GM19043 (cell line): ENCODE results near the gene MAT1A.

Experiments used
- ATAC-seq: cut with Tn5 transposase; IDR thresholded peaks from one replicate; pipeline ENCODE4 v1.9.1; 2021; ENCODE audit warnings: low read depth; ENCODE audit not compliant: unreplicated experiment

MAT1A gene

DNA sequence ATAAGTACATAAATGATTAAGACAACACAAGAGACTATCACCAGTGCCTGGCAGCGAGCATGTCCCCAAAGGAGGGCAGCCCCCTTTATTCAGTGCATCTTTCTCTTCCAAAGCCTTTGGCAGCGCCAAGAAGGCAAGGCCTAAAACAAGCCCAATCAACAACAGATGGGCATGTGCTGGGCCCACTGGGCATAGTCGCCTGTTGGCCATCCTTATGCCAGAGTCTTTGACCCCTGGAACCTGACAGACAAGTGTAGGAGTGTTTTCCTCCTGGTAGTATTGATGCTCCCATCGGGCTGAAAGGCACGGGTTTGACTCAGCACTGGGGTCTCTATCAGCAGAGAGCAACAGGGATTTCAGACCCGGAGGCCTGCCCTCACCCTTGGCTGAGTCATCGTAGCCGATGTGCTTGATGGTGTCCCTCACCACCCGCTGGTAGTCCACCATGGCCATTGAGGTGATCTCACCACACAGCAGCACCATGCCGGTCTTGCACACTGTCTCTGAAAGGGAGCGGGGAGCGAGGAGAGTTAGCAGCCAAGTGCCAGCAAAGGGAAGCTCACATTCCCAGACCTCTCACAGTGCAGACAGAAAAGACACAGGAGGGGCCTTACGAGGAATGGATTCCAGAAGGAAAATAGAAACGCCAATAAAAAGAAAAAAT is 5.8 kb downstream of the MAT1A start:
- no peak for ATAC-seq

GRCh38 chr10:80283119-80283518 is 6.3 kb downstream of the MAT1A start:
- no peak for ATAC-seq

- no peak for ATAC-seq
These were observed 7.4 kb downstream of the MAT1A start for GRCh38 chr10:80281784-80282765.

- no peak for ATAC-seq
These were observed 8.2 kb downstream of the MAT1A start for GRCh38 chr10:80281292-80281691.

GRCh38 chr10:80280071-80280800 is 9.2 kb downstream of the MAT1A start:
- ATAC-seq = no peak

- no peak for ATAC-seq
These were observed 10.3 kb downstream of the MAT1A start for GRCh38 chr10:80279146-80279545.

DNA sequence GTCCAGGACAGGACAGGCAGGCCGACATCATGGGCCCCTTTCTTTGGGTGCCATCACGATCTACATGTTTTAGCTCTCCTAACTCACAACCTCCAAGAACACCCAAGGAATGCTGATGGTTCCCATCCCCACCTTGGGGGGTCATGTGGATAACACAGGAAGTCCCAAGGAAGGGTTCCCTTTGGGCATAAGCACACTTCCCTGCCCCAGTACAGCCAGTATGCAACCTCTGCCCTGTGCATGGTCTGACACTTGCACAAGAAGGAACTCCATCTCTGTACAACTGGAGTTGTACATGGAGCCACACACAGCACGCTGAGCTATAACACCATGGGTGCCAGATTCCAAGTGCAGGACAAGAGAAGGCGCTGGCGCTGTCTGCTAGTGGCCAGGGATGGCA is 11.0 kb downstream of the MAT1A start:
- ATAC-seq = no peak

GRCh38 chr10:80277567-80278250 is 11.7 kb downstream of the MAT1A start:
- ATAC-seq = no peak

DNA sequence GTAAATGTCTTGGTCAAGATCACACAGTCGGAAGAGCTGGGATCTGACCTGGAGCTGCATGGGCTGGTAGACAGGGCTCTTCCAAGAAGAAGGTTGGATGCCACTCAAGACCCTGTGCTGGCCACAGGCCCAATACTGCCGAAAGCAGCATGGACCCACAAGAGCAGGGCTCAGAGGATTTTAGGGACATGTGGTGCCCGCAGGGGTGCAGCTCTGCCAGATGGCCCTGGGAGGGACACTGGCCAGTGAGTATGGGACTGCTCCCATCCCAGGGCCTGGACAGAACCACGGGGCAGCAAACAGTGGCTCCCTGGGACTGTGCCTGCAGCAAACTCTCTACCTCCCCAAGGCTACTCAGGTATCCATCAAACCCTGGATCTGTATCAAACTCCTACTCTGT is 12.4 kb downstream of the MAT1A start:
- no peak for ATAC-seq

DNA sequence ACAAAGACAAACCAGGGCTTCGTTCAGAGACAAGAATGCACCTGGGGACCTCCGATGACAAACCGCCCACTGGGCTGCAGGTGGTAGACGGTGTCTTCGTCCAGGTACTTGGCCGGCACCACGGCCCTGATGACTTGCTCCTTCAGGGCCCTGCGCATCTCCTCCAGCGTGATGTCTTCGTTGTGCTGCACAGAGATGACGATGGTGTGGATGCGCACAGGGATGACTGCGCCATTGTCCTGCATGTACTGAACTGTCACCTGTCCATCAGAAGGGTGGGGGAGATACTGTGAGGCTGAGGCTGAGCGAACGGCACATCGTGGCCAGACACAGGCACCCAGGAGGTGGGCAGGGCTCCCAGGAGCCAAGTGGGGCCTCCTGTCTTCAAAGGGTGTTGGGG is 13.1 kb downstream of the MAT1A start:
- ATAC-seq = no peak

DNA sequence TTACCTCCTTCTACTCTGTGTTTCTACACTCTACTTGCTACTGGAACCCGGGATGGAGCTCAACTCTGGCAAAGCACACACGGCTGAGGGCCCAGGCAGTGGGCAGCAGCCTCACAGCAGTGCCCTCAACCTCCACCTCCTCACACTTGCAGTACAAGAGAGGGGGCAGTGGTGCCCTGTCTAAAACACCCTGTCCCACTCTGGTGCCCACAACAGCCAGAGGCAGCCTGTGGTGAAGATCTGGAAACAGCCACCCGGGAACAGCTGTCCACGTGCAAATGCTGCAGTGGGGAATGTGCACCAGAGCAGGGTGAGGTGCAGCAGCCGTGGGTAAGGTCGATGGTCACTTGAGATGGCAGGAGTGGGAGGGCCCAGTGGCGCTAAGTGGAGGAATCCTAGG is 13.7 kb downstream of the MAT1A start:
- no peak for ATAC-seq

DNA sequence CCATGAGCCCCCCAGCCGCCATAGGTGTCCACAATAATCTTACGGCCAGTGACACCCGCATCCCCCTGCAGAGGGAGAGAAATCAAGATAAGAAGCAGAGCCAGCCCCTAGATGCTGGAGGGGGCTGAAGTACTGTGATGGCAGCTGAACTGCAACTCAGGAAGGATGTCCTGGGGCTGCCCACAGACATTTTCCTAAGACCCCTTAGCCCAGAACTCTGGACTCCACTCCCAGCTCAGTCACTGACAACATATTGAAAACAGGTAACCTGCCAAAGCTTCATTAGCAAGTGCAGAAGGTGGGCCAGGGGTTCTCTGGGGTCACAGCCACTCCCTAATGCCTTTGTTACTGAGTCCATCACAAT is 14.3 kb downstream of the MAT1A start:
- ATAC-seq = no peak

DNA sequence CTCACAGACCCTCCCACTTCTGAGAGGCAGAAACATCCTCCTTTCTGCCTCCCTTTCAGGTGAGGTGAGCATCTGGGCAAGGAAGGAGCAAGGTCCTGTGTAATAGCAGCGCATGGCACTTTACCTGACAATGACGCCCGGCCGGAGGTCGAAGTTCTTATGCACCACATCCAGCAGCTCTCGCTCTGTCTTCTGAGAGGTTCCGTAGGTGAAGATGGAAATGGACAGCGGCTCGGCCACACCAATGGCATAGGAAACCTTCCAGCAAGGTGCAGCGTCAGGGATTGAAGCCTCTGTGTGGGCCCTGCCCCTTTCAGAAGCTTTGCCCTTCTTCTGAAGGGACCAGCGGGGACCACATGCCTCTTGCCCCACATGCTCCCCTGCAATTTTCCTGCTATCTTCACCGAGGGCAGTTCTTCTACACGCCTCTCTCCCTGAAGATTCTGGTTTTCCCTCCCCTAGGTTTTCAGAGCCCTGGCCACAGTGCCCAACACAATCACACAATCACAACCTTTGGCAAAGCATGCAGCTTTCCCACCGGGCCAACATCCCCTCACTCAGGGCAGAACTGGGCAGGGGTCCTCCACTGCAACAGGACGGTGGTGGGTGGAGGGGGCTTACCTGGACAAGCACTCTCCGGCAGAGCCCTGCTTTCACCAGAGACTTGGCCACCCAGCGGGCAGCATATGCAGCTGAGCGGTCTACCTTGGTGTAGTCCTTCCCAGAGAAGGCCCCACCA is 14.9 kb downstream of the MAT1A start:
- ATAC-seq = no peak

DNA sequence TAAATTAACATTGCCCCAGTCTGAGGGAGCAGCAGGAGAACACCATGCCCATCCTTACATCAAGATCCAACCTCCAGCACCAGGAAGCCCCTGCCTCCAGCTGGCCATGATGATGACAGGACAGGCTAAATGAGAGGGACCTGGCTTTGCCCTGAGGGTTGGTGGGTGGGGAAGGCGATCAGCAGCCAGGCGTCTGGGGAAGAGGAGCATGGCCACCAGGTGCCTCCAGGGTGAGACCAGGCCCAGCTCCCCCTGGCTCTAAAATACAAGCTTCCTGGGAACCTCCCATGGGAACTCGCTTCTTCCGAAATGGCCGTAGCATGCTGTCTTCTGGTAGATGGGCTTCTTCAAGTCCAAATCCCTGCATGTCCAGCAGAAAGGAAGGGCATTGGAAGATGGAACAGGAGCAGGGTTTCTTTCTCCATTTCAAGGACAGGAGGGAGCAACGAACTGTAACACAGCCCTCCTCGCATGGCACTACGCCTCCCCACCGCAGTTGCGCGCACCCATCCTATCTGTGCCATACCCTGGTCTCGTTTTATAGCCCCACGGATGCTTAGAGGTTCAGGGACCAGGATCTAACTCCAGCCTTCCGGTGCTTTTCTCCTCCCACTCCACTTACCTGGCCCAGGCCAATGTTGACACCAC is 15.8 kb downstream of the MAT1A start:
- no peak for ATAC-seq

GRCh38 chr10:80272793-80273522 is 16.5 kb downstream of the MAT1A start:
- no peak for ATAC-seq

DNA sequence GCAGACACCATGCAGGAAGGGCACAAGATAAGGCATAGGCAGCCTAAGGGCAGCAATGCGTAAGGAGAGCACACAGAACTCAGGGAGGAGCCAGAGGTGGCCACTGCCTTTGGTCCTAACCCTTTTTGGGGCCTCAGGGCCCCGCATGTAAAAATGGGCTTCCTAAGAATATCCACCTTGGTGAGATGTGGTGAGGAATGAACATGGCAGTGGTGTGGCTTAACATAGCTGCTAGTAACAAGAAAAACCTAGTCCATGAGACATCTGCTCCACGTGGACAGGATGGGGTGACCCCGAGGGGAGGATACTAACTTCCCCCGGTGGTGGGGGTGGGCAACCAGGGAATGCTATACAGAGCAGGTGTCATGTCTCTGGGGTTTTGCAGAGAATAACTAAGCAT is 18.0 kb downstream of the MAT1A start:
- ATAC-seq = no peak

DNA sequence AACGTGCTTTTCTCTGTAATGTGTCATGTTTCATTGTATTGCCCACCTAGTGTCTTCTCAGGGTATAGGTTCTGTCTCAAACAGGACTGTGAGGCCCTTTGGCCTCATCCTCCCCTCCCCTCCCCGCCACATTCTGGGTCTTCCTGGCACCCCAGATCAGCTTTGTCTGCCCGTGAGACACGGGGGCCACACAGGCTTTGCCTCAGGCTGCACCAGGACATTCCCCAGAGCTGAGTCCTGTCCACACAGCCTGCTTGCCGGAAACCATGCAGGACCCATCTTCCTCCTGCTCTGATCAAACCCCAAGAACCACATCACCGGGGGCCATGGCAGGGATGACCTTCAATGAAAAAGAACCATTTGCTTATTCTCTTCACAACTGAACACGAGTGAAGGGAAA is 18.6 kb downstream of the MAT1A start:
- ATAC-seq = no peak

GRCh38 chr10:80268938-80269588 is 20.4 kb downstream of the MAT1A start:
- ATAC-seq = no peak
